Dendritic cell treated with granulocyte-macrophage colony-stimulating factor and Interleukin-4, amounts not matched to agents 40 ng/mL and 50 ng/mL, for 4 days (primary cell): ENCODE data around the gene MAT2A.
"Not testable (repeated sequence)": the region's sequence is repeated elsewhere in the genome, so short reads cannot be mapped to it uniquely, and the experiment has no call there.

ENCODE experiments used
- H3K27ac Mint-ChIP-seq: one replicate; pipeline ENCODE4 v1.8.0; 2022; ENCODE audit warnings: mild to moderate bottlenecking, mixed read lengths
- H3K27me3 Mint-ChIP-seq: one replicate; pipeline ENCODE4 v1.8.0; 2022; ENCODE audit warnings: mild to moderate bottlenecking, mixed read lengths
- H3K36me3 Mint-ChIP-seq: one replicate; pipeline ENCODE4 v1.8.0; 2022; ENCODE audit warnings: low read depth, mixed read lengths
- H3K4me1 Mint-ChIP-seq: one replicate; pipeline ENCODE4 v1.8.0; 2022; ENCODE audit warnings: low read depth, mixed read lengths
- H3K4me3 Mint-ChIP-seq: one replicate; pipeline ENCODE4 v1.8.0; 2022; ENCODE audit warnings: mild to moderate bottlenecking, moderate library complexity, mixed read lengths
- H3K9me3 Mint-ChIP-seq: one replicate; pipeline ENCODE4 v1.8.0; 2022; ENCODE audit warnings: mixed read lengths
- intact Hi-C: fragments of 100-400 bp; cut with micrococcal nuclease; formaldehyde crosslinking; loops from one replicate; pipeline ENCODE4 v1.15.0; 2022

MAT2A gene

DNA sequence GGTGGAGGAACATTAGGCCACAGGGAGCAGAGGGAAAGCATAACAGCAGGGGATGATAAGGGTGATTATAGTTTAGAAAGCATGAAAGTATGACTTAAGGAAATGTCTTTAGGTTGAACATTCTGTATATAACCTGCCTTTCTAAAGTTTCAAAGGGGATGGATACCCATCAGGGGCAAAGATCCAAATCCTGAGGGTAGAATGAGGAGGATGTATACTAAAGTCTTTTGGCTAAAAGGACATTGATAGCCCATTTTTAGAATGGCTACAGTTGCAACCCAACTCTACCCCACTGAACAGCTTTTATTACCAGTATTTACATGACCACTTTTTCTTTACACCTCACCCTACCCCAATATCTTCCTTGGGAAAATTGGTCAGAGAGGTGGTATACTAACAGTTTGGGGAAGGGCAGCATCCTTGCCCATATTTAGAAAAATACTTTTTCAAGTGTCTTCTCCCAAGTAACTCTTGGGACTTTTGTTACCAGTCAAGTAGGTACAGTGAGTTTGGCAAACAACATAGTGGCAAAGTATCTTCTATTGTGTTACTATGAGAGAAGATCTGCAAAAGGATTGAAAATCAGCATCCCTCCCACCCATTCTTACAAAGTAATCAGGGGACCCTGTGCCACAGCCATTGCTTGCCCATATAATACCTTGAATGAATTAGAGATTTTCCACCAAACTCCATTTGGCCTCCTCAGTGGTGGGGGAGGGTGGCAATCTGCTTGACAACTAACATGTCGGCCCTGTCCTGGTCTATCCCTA, 8.3 kb downstream of the MAT2A start:
- H3K9me3 Mint-ChIP-seq, result no peaks in the 10 kb centered on the region
- no peak overlapping the region for H3K4me3 Mint-ChIP-seq
- intact Hi-C loops, result no loop called here
- no peaks in the 10 kb centered on the region for H3K27me3 Mint-ChIP-seq
- peak overlapping the region; percentile 25 for H3K27ac Mint-ChIP-seq
- H3K36me3 Mint-ChIP-seq, result peaks cover 88% of the 10 kb centered on the region
- peaks cover 63% of the 10 kb centered on the region for H3K4me1 Mint-ChIP-seq

DNA sequence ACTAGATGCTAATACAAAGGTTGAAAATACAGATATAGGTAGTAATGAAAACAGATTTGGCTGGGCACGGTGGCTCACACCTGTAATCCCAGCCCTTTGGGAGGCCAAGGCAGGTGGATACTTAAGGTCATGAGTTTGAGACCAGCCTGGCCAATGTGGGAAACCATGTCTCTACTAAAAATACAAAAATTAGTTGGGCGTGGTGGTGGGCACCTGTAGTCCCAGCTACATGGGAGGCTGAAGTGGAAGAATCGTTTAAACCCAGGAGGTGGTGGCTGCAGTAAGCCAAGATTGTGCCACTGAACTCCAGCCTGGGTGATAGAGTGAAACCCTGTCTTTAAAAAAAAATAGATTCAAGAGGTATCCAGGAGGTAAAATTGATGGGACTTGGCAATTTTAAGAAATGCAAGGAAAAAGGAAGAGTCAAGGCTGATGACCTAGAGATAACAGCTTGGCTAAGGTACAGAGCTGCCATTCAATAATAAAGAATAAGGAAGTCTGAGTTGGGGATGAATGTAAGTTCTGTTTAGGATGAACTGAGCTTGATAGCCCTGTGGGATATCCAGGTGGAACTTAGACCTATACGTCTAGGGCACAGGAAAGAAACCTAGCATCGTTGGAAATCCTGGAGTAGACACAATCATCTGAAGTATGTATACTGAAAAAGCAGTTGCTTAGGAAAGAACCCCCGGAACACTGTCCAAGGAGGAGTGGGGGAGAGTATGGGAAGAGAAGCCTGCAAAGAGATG, 9.1 kb downstream of the MAT2A start:
- intact Hi-C loops, result no loop called here
- H3K9me3 Mint-ChIP-seq, result no peaks in the 10 kb centered on the region
- H3K27me3 Mint-ChIP-seq, result no peaks in the 10 kb centered on the region
- peaks cover 57% of the 10 kb centered on the region for H3K4me1 Mint-ChIP-seq
- H3K4me3 Mint-ChIP-seq, result no peak overlapping the region
- peaks cover 88% of the 10 kb centered on the region for H3K36me3 Mint-ChIP-seq
- peak overlapping the region; percentile 25 for H3K27ac Mint-ChIP-seq

DNA sequence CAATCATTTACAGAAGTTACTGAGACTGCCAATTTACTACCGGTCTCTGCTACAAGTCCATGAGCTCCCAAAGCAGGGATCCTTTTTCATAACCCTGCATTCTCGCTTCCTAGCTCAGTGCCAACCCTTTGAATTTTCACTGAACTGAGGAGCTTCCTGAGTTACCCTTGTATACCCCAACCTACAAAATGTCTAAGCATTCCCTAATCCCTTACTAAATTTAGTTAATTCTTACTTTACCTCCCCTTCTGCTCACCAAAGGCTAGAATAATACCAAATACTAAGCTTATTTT, 9.6 kb downstream of the MAT2A start:
- intact Hi-C loops, result no loop called here
- H3K4me1 Mint-ChIP-seq, result peaks cover 52% of the 10 kb centered on the region
- H3K9me3 Mint-ChIP-seq, result no peaks in the 10 kb centered on the region
- H3K27me3 Mint-ChIP-seq, result no peaks in the 10 kb centered on the region
- H3K27ac Mint-ChIP-seq, result peak overlapping the region; percentile 25
- peaks cover 88% of the 10 kb centered on the region for H3K36me3 Mint-ChIP-seq
- no peak overlapping the region for H3K4me3 Mint-ChIP-seq

DNA sequence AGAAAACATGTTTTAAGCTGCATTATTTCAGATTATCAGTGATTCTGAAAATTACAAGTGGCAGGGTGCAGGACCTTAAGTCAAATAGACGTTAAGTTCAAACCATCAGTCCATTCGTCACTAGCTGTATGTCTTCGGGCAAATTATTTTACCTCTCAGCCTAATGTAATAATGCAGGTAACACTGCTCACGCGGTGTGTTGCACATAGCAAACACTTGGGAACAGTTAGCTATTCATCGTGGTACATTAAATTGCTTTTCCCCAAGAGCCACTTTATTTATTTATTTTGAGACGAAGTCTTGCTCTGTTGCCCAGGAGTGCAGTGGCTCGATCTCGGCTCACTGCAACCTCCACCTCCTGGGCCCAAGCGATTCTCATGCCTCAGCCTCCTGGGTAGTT, 10.1 kb downstream of the MAT2A start:
- intact Hi-C loops, result no loop called here
- H3K27ac Mint-ChIP-seq, result no peak overlapping the region
- H3K4me3 Mint-ChIP-seq, result no peak overlapping the region
- H3K27me3 Mint-ChIP-seq, result no peaks in the 10 kb centered on the region
- H3K4me1 Mint-ChIP-seq, result peaks cover 49% of the 10 kb centered on the region
- H3K9me3 Mint-ChIP-seq, result no peaks in the 10 kb centered on the region
- H3K36me3 Mint-ChIP-seq, result peaks cover 88% of the 10 kb centered on the region

DNA sequence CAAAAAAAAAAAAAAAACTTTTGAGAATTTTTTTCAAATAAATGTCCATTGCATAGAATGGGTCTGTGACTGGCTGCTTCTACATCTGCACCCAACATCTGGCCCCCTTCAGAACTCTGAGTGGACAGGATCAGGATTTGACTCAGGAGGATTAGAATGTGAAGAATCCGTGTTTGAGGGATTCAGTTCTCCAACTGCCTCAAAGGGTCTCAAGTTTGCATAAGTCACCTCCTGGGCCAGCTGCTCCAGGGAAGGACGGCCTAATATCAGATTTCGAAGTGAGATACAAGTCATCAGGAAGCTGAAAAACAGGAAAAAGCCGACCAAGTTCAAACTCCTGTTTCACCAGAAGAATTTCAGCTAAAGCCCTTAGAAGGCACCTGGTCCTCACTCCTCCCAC, 10.9 kb downstream of the MAT2A start:
- H3K4me1 Mint-ChIP-seq, result peaks cover 45% of the 10 kb centered on the region
- peaks cover 88% of the 10 kb centered on the region for H3K36me3 Mint-ChIP-seq
- no peaks in the 10 kb centered on the region for H3K27me3 Mint-ChIP-seq
- H3K9me3 Mint-ChIP-seq, result no peaks in the 10 kb centered on the region
- intact Hi-C loops, result no loop called here
- H3K27ac Mint-ChIP-seq, result peak overlapping the region; percentile 70
- no peak overlapping the region for H3K4me3 Mint-ChIP-seq

DNA sequence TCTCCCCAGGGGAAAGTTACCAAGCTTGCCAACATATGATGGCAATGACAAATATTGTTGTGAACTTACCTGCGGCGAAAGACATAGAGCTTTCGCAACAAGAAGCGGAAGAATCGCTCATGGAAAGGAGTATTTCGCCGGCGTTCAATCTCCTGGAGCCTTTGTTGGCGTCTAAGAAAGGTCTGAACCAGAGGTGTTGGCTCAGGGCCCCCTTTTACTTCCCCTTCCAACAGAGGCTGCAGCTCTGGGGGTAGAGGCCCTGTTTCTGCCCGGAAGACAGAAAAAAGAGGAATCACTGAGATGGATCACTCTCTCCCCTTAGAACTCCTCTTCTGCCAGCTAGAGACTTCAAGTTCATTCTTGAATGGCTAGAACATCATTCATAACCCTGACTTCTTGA, 11.5 kb downstream of the MAT2A start:
- H3K9me3 Mint-ChIP-seq, result no peaks in the 10 kb centered on the region
- H3K27me3 Mint-ChIP-seq, result no peaks in the 10 kb centered on the region
- intact Hi-C loops, result no loop called here
- H3K36me3 Mint-ChIP-seq, result peaks cover 88% of the 10 kb centered on the region
- H3K4me3 Mint-ChIP-seq, result no peak overlapping the region
- H3K27ac Mint-ChIP-seq, result peak overlapping the region; percentile 70
- peaks cover 45% of the 10 kb centered on the region for H3K4me1 Mint-ChIP-seq

DNA sequence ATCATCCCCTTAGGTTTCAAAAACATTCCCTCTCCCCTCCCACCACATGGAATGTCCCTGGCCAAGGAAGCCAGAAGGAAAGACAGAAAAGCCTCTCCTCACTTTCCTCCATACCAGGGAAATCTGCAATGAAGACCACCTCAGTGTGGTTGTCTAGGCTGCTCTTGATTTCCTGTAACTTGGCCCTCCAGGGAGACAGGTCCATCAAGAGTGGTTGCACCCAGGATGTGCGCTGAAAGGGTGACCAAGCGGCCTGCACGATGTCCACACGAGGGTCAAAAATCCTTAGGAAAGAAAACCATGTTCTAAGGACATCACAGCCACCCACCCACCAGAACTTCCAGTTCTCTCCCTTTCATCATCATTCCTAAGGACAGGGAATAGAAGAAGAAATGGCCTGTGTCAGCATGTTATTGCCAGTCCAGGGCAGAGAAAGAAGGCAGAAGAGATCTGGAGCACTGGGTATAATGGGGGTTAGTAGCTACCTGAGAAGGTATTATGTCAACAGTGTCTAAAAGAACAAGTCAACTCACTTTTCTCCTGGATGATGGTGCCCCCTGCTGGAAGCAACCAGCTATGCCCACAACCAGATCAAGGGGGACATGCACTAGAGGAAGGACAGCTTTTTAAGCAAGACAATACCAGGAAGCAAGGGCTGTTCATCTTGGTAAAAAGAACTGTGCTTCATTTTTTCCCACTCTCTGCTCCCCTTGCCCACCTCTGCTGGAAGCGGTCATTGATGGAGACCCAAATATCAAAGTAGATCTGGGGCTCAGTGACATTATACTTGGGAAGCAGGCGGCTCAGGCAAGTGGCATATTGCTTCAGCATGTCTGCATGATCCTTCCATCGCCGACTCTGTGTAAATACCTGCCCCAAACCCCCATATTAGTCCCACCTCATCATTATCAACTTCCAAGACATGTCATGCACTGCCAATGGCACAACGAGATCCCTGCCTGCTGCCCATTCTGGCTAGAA, 13.0 kb downstream of the MAT2A start:
- Mint-ChIP-seq H3K4me1 (peaks cover 45% of the 10 kb centered on the region), H3K36me3 (peaks cover 84% of the 10 kb centered on the region), H3K27ac (no peak overlapping the region), H3K4me3 (no peak overlapping the region), H3K9me3 (no peaks in the 10 kb centered on the region), H3K27me3 (no peaks in the 10 kb centered on the region)
- intact Hi-C loops, result loop anchor here (1.0 to 2.0 kb wide), 2 partner anchors 132 to 161 kb away; no protein-coding TSS in a partner anchor

DNA sequence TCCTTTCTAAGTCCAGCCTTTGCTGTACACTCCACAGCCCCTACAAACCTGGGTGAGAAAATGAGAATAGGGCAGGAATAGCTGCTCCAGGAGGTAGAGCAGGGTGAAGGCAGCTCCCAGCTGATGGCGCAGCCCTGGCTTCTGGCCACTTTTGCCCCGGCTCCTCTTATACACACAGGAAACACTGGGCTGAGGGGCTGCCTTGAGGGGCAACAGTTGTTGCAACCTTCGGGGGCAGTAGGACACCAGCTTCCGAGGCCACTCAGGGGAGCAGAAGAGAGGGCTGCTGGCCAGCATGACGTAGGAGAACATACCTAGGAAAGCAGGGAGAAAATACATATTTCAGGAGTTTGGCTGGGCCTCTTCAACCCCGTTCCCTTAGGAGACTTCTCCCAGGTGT, 14.2 kb downstream of the MAT2A start:
- Mint-ChIP-seq H3K4me1 (peaks cover 41% of the 10 kb centered on the region), H3K27ac (no peak overlapping the region), H3K27me3 (no peaks in the 10 kb centered on the region), H3K9me3 (no peaks in the 10 kb centered on the region), H3K4me3 (no peak overlapping the region), H3K36me3 (peaks cover 84% of the 10 kb centered on the region)
- intact Hi-C loops, result loop anchor here (2.0 kb wide), 1 partner anchor 162 kb away; no protein-coding TSS in a partner anchor

DNA sequence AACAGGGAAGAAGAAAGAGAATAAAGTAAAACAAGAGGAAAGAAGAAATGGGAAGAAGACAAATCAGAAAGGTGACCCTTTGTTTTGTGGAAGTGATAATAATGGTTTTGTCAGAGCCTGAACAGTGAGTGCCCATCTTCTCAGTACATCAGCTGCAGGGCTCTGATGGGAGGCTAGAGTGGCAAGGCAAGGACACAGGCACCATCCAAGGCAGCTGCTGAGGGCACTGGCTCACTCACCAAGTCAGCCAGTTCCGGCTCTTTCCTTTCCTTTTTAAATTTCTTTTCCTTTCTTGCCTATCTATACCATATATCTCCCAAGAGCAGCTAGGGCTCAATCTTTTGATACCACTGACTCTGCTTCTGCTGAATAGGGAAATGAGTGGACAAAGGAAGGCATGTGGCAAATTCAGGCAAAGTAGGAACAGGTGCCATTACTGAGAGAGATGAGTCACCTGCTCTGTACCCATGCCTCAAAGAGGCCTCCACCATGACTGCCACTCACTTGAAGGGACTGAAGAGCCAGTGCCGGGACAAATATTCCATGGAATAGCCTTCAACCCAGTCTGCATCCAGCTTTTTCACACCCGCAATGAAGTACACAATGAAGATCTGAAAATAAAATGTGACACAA, 16.1 kb downstream of the MAT2A start:
- H3K27me3 Mint-ChIP-seq, result no peaks in the 10 kb centered on the region
- H3K9me3 Mint-ChIP-seq, result no peaks in the 10 kb centered on the region
- peaks cover 42% of the 10 kb centered on the region for H3K4me1 Mint-ChIP-seq
- intact Hi-C loops, result no loop called here
- H3K4me3 Mint-ChIP-seq, result no peak overlapping the region
- H3K36me3 Mint-ChIP-seq, result peaks cover 88% of the 10 kb centered on the region
- H3K27ac Mint-ChIP-seq, result no peak overlapping the region

DNA sequence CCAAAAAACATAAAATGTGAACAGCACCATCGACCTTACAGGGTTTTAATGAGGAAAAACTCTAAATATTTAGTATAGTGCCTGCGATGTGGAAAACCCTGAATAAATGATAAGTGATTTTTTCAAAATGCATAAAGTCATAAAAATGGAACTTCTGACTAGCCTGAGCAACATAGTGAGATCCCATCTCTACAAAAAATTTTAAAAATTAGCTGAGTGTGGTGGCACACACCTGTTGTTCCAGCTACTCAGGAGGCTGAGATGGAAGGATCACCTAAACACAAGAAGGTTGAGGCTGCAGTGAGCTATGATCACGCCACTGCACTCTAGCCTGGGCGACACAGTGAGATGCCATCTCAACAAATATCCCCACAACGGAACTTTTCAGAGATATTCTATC, 18.2 kb downstream of the MAT2A start:
- Mint-ChIP-seq H3K9me3 (no peaks in the 10 kb centered on the region), H3K27me3 (no peaks in the 10 kb centered on the region), H3K4me3 (no peak overlapping the region), H3K36me3 (peaks cover 77% of the 10 kb centered on the region), H3K27ac (no peak overlapping the region), H3K4me1 (peaks cover 38% of the 10 kb centered on the region)
- intact Hi-C loops, result no loop called here

DNA sequence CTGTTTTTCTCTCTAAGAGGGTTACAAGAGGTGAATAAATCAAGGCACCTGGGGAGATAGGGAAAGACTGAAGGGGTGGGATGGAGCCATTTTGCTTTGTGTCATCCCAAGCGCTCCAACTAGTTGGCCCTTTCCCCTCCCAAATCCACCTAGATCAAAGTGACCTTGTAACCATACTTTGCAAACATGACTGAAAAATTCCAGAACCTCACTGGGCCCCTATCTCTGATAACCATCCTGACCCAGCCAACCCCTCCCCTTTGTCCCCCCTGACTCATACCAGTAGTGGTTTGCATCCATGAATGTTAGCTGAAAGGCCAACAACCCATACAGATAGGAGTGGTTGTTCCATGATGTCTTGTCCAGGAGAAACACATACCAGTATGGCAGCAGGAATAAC, 19.2 kb downstream of the MAT2A start:
- Mint-ChIP-seq H3K27ac (no peak overlapping the region), H3K4me3 (no peak overlapping the region), H3K9me3 (no peaks in the 10 kb centered on the region)

DNA sequence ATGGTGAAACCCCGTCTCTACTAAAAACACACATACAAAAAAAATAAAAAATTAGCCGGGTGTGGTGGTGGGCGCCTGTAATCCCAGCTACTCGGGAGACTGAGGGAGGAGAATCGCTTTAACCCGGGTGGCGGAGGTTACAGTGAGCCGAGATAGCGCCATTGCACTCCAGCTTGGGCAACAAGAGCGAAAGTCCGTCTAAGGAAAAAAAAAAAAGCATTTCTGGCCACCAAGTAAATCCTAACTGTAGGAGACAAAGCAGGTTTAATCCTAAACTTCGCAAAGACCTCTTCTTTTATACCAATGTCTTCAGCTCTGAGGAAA, 21.4 kb downstream of the MAT2A start:
- not testable (repeated sequence) for H3K27me3 Mint-ChIP-seq, H3K9me3 Mint-ChIP-seq
- Mint-ChIP-seq H3K4me1 (peaks cover 50% of the 10 kb centered on the region), H3K4me3 (peak overlapping the region; percentile 97), H3K27ac (peak overlapping the region; percentile 99), H3K36me3 (peaks cover 45% of the 10 kb centered on the region)
- intact Hi-C loops, result loop anchor here (2.0 kb wide), 1 partner anchor 18 kb away; no protein-coding TSS in a partner anchor

More for the DNA sequence above, 19.2 kb downstream of the MAT2A start:
- intact Hi-C loops, result no loop called here
- peaks cover 40% of the 10 kb centered on the region for H3K4me1 Mint-ChIP-seq
- peaks cover 67% of the 10 kb centered on the region for H3K36me3 Mint-ChIP-seq
- H3K27me3 Mint-ChIP-seq, result no peaks in the 10 kb centered on the region

DNA sequence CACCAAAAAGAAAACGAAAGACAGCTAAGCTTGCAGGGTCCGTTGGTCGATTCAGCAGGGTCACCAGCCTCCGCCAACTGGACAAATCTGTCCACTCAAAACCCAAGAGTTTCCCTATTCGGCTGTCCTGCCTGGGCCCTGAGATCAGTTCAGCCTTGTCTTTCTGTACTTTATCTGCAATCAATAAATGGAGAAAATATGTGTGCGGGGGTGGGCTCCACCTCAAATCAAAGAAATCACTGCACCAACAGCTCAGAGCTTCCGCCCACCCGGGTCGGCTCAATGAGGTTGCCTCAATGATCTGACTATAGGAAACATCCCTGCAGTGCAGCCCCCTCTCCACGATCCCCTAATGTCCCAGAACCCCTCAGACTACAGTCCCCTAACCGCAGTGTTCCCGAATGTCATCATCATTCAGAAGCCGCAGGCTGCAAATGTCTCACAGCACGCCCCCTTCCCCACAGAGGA, 21.9 kb downstream of the MAT2A start:
- Mint-ChIP-seq H3K36me3 (peaks cover 40% of the 10 kb centered on the region), H3K27me3 (no peaks in the 10 kb centered on the region), H3K4me3 (peak overlapping the region; percentile 97), H3K4me1 (peaks cover 55% of the 10 kb centered on the region), H3K27ac (peak overlapping the region; percentile 99), H3K9me3 (no peaks in the 10 kb centered on the region)
- intact Hi-C loops, result loop anchor here (1.0 to 2.0 kb wide), 2 partner anchors 18 to 41 kb away; partner anchors contain the start of gene TMEM150A
